H1 (cell line): ENCODE data around the gene NADK2. TPM values are rescaled to one million over a fixed set of nuclear protein-coding genes. Genes with fewer than 3 reads are reported as not detected.

Experiments
- CTCF ChIA-PET: fragments of 300-600 bp; sonication (Branson Sonifier 250); formaldehyde crosslinking; loops from one replicate; lab custom pipeline; 2021; ENCODE audit not compliant: partially characterized antibody; lab: Charles Lee
- POLR2A ChIA-PET: fragments of 300-600 bp; sonication (Branson Sonifier 250); formaldehyde crosslinking; loops from one replicate; lab custom pipeline; 2021; ENCODE audit warnings: inconsistent platforms; ENCODE audit not compliant: partially characterized antibody; lab: Charles Lee
- DNase-seq, 2 experiments: peaks; one replicate each; pipeline versions ENCODE4 v3.0.0 to v3.0.0-alpha.2; 2010 to 2022; ENCODE audit warnings: low spot score in 2 of 2, low read depth in 1 of 2, mixed read lengths in 1 of 2
- FAIRE-seq: peaks from 2 replicates; lab custom pipeline; 2011; peaks lifted over from hg19 to GRCh38; lab: Jason Lieb, UNC
- H2AFZ ChIP-seq: 2 replicates; pipeline ENCODE4 v1.8.1; 2012; ENCODE audit warnings: low read length, inconsistent platforms
- H2AK5ac ChIP-seq: 2 replicates; pipeline ENCODE4 v1.6.1; 2013; ENCODE audit warnings: low read depth, low read length
- H2BK120ac ChIP-seq: replicated peaks from 2 replicates; pipeline ENCODE3; 2013; ENCODE audit warnings: low read depth, low read length, inconsistent platforms
- H2BK12ac ChIP-seq: 2 replicates; pipeline ENCODE4 v1.6.1; 2013; ENCODE audit warnings: low read depth, low read length
- H2BK15ac ChIP-seq: 2 replicates; pipeline ENCODE4 v1.6.1; 2013; ENCODE audit warnings: low read length
- H2BK20ac ChIP-seq: 2 replicates; pipeline ENCODE4 v1.6.1; 2013; ENCODE audit warnings: low read length
- H2BK5ac ChIP-seq: 2 replicates; pipeline ENCODE4 v1.6.1; 2013; ENCODE audit warnings: low read depth, low read length
- H3K14ac ChIP-seq: 2 replicates; pipeline ENCODE4 v1.6.1; 2013; ENCODE audit warnings: inconsistent platforms; ENCODE audit not compliant: insufficient read length
- H3K18ac ChIP-seq: 2 replicates; pipeline ENCODE4 v1.6.1; 2013; ENCODE audit warnings: low read length; ENCODE audit errors: extremely low read depth
- H3K23ac ChIP-seq: 2 replicates; pipeline ENCODE4 v1.6.1; 2013; ENCODE audit warnings: inconsistent platforms; ENCODE audit not compliant: insufficient read length
- H3K23me2 ChIP-seq: 2 replicates; pipeline ENCODE4 v1.6.1; 2013; ENCODE audit warnings: low read depth, low read length
- H3K27ac ChIP-seq: 2 replicates; pipeline ENCODE4 v1.6.1; 2011; ENCODE audit warnings: low read depth, low read length, inconsistent platforms
- H3K27me3 ChIP-seq, 4 experiments: replicated peaks in 1 of 4; 1 replicate in 1 of 4; 2 replicates in 3 of 4; pipeline versions ENCODE4 v1.6.1 to v1.8.1; 2011 to 2013; ENCODE audit warnings: low read length in 3 of 4, mild to moderate bottlenecking in 3 of 4, inconsistent platforms in 2 of 4, mixed read lengths in 2 of 4, moderate library complexity in 1 of 4; ENCODE audit not compliant: control insufficient read depth in 3 of 4, insufficient read depth in 3 of 4; ENCODE audit errors: extremely low read depth in 1 of 4
- H3K36me3 ChIP-seq, 4 experiments: 2 replicates each; pipeline versions ENCODE4 v1.6.1 to v1.8.1; 2011 to 2013; ENCODE audit warnings: mild to moderate bottlenecking in 4 of 4, low read length in 3 of 4, moderate library complexity in 2 of 4, control low read depth in 1 of 4, inconsistent platforms in 1 of 4; ENCODE audit not compliant: insufficient read depth in 4 of 4, control insufficient read depth in 2 of 4
- H3K4ac ChIP-seq: replicated peaks from 2 replicates; pipeline ENCODE3; 2013; ENCODE audit warnings: low read length, low read depth, mixed read lengths, inconsistent platforms; ENCODE audit not compliant: insufficient read length
- H3K4me1 ChIP-seq, 4 experiments: replicated peaks in 1 of 4; 1 replicate in 1 of 4; 2 replicates in 3 of 4; pipeline versions ENCODE4 v1.6.1 to v1.8.1; 2011 to 2013; ENCODE audit warnings: low read length in 3 of 4, inconsistent platforms in 2 of 4, mixed read lengths in 1 of 4; ENCODE audit not compliant: insufficient read depth in 4 of 4, control insufficient read depth in 3 of 4
- H3K4me2 ChIP-seq, 2 experiments: 2 replicates each; pipeline versions ENCODE4 v1.6.1 to v1.8.1; 2011 to 2013; ENCODE audit warnings: low read depth in 2 of 2, low read length in 2 of 2, control low read depth in 1 of 2, inconsistent platforms in 1 of 2, mild to moderate bottlenecking in 1 of 2; ENCODE audit not compliant: insufficient read depth in 1 of 2
- H3K4me3 ChIP-seq, 4 experiments: fragments of 200-600, 300-600 bp in 1 of 4; sonication (generic), shearing (Covaris generic), sonication (Bioruptor Twin) in 1 of 4; 2 replicates each; pipeline versions ENCODE4 v1.5.1 to v1.8.1; 2011 to 2016; ENCODE audit warnings: low read length in 4 of 4, low read depth in 3 of 4, control low read depth in 2 of 4, inconsistent platforms in 2 of 4, mild to moderate bottlenecking in 2 of 4, mixed read lengths in 1 of 4, moderate library complexity in 1 of 4; ENCODE audit not compliant: insufficient read depth in 2 of 4; ENCODE audit errors: extremely low read depth in 1 of 4
- H3K56ac ChIP-seq: replicated peaks from 2 replicates; pipeline ENCODE3; 2013; ENCODE audit warnings: low read depth, mild to moderate bottlenecking, mixed read lengths, low read length, inconsistent platforms; ENCODE audit not compliant: insufficient read length
- H3K79me1 ChIP-seq: 2 replicates; pipeline ENCODE4 v1.6.1; 2013; ENCODE audit warnings: low read depth, low read length, control low read depth
- H3K79me2 ChIP-seq, 2 experiments: 2 replicates each; pipeline versions ENCODE4 v1.6.1 to v1.8.1; 2012 to 2013; ENCODE audit warnings: low read length in 2 of 2, mild to moderate bottlenecking in 2 of 2, inconsistent platforms in 1 of 2; ENCODE audit not compliant: insufficient read depth in 2 of 2, control insufficient read depth in 1 of 2
- H3K9ac ChIP-seq, 4 experiments: replicated peaks in 1 of 4; 1 replicate in 1 of 4; 2 replicates in 3 of 4; pipeline versions ENCODE4 v1.6.1 to v1.8.1; 2011 to 2013; ENCODE audit warnings: low read depth in 3 of 4, low read length in 3 of 4, control low read depth in 2 of 4, mild to moderate bottlenecking in 2 of 4, moderate library complexity in 2 of 4, inconsistent platforms in 1 of 4; ENCODE audit errors: extremely low read depth in 1 of 4
- H3K9me3 ChIP-seq, 2 experiments: 2 replicates each; pipeline versions ENCODE4 v1.6.1 to v1.8.1; 2012 to 2013; ENCODE audit warnings: mild to moderate bottlenecking in 2 of 2, moderate library complexity in 2 of 2, control low read depth in 1 of 2, inconsistent platforms in 1 of 2, low read depth in 1 of 2, low read length in 1 of 2, mixed read lengths in 1 of 2; ENCODE audit not compliant: insufficient read depth in 2 of 2
- H4K20me1 ChIP-seq, 2 experiments: replicated peaks in 1 of 2; 2 replicates each; pipeline versions ENCODE3 to v1.8.1; 2011 to 2013; ENCODE audit warnings: inconsistent platforms in 2 of 2, low read length in 2 of 2, mild to moderate bottlenecking in 1 of 2; ENCODE audit not compliant: insufficient read depth in 2 of 2, control insufficient read depth in 1 of 2
- H4K5ac ChIP-seq: 2 replicates; pipeline ENCODE4 v1.6.1; 2013; ENCODE audit warnings: low read length, low read depth, mixed read lengths, inconsistent platforms; ENCODE audit not compliant: insufficient read length
- H4K8ac ChIP-seq: 2 replicates; pipeline ENCODE4 v1.8.0; 2013; ENCODE audit warnings: mild to moderate bottlenecking, moderate library complexity, low read length, inconsistent platforms; ENCODE audit not compliant: insufficient read depth; ENCODE audit errors: extremely low read depth
- H4K91ac ChIP-seq: replicated peaks from 2 replicates; pipeline ENCODE3; 2013; ENCODE audit warnings: low read length, mixed read lengths, inconsistent platforms; ENCODE audit not compliant: insufficient read length
- CBX5 ChIP-seq: fragments of 300-800, 300-1000 bp; sonication (generic); IDR thresholded peaks from 2 replicates; pipeline ENCODE4 v1.7.1; 2016; ENCODE audit warnings: antibody characterized with exemption, low read length, low read depth
- HDAC6 ChIP-seq: IDR thresholded peaks from one replicate; pipeline ENCODE4 v1.7.1; 2012; ENCODE audit warnings: low read depth, mild to moderate bottlenecking, inconsistent platforms, low read length, moderate library complexity
- WGBS, 2 experiments: shearing (Covaris generic) in 1 of 2; methylation state at CpG; one replicate each; pipeline versions ENCODE4 v1.1.6 to v1.1.7; 2013 to 2015; ENCODE audit warnings: low lambda C conversion rate in 2 of 2, mixed read lengths in 2 of 2, inconsistent platforms in 1 of 2, low coverage in 1 of 2, missing lambda C conversion rate in 1 of 2; ENCODE audit not compliant: insufficient replicate concordance in 2 of 2, insufficient coverage in 1 of 2, insufficient read length in 1 of 2; ENCODE audit errors: extremely low coverage in 1 of 2, missing lambda C conversion rate in 1 of 2; 5-methylcytosine and 5-hydroxymethylcytosine counted together
- polyA plus RNA-seq, 7 experiments: library from polyadenylated mRNA; depleted of rRNA in 3 of 7; stranded (reverse) in 5 of 7; unstranded in 2 of 7; fragments of >200 nt in 5 of 7; fragments of 200-250 nt in 2 of 7; gene quantifications; 1 replicate in 5 of 7; 2 replicates in 1 of 7; 4 replicates in 1 of 7; pipeline versions ENCODE4 v1.2.1 to v1.2.3, GENCODE V29; 2011 to 2013; ENCODE audit warnings: missing spikeins in 2 of 7, mixed read lengths in 2 of 7
- total RNA-seq: library from RNA; stranded (reverse); fragmentation: NEBNext Ultra II Directional; extraction: Animal tissue kit (Norgen Biotek cat#: 25700); gene quantifications from 2 replicates; pipeline ENCODE4 v1.2.1, GENCODE V29; 2021

NADK2 gene
- total and polyA plus RNA-seq, 2 of the 8 experiments (the other 6 are each of a cell fraction or from before 2014, with no cell fraction given), result 3.4 to 16.1 TPM

DNA sequence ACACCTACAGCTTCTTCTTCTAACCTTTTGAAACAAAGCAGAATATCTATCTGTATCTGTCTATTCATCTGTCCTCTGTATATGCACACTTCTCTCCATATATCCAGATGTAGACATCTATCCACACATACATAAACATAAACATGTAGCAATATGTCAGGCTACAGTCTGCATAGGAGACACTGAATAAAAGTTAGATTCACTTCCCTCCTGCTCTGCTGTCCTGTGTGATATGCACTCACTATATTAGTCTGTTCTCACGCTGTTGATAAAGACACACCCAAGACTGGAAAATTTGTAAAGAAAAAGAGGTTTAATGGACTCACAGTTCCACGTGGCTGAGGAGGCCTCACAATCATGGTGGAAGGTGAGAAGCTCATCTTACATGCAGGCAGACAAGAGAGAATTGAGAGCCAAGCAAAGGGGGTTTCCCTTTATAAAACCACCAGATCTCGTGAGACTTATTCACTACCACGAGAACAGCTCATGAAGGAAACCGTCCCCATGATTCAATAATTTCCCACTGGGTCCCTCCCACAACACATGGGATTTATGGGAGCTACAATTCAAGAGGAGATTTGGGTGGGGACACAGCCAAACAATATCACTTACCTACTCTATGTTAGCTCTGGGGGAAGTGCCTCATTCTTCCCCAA lies 35.9 kb upstream of the NADK2 start:
- no peak overlapping the region for H3K4me2 ChIP-seq
- no peaks in the 10 kb centered on the region for H3K23me2 ChIP-seq
- no peaks in the 10 kb centered on the region for H4K20me1 ChIP-seq
- no peak overlapping the region for H3K23ac ChIP-seq
- H3K14ac ChIP-seq, result no peak overlapping the region
- no peak overlapping the region for H2BK15ac ChIP-seq
- no peaks in the 10 kb centered on the region for H3K79me2 ChIP-seq
- H3K79me1 ChIP-seq, result no peaks in the 10 kb centered on the region
- no peak overlapping the region for H2AK5ac ChIP-seq
- DNase-seq, result no peak
- no peak overlapping the region for H3K9ac ChIP-seq
- no peak overlapping the region for H4K5ac ChIP-seq
- H3K56ac ChIP-seq, result no peak overlapping the region
- no peaks in the 10 kb centered on the region; a peak in 1 of 7 replicates for H3K27me3 ChIP-seq
- no peak overlapping the region for H2BK120ac ChIP-seq
- H3K4me1 ChIP-seq, result peaks cover 0 to 4% (median 0%) of the 10 kb centered on the region in 4 experiments; a peak in 1 of 7 replicates
- 84% methylated on average over 5 of the region's 5 CpGs; no CpG with 5 or more reads in 1 of the 2 experiments for WGBS, 2 experiments
- no peak overlapping the region for H4K8ac ChIP-seq
- no peak overlapping the region for H2AFZ ChIP-seq
- no peak for FAIRE-seq
- H3K9me3 ChIP-seq, result no peaks in the 10 kb centered on the region
- H3K27ac ChIP-seq, result no peak overlapping the region
- H3K36me3 ChIP-seq, result no peaks in the 10 kb centered on the region
- H3K4me3 ChIP-seq, result no peak overlapping the region
- no peak overlapping the region for H3K18ac ChIP-seq
- H4K91ac ChIP-seq, result no peak overlapping the region
- H2BK20ac ChIP-seq, result no peak overlapping the region
- POLR2A ChIA-PET, result interaction anchor here (0.9 kb wide), 1 partner anchor 9 kb away, joined by 3 read pairs; no protein-coding TSS in a partner anchor
- no peak overlapping the region for H3K4ac ChIP-seq
- no peak overlapping the region for H2BK5ac ChIP-seq
- no peak overlapping the region for H2BK12ac ChIP-seq
- CTCF ChIA-PET, result interaction anchor here (1.0 to 7.2 kb wide), 4 partner anchors 12 to 418 kb away, joined by 4 to 46 read pairs (median 5); no protein-coding TSS in a partner anchor
- TF ChIP-seq HDAC6 (no peak), CBX5 (no peak)
